GM12872 (cell line): Measurements from ENCODE around the gene ZYX.

Experiments
- CTCF ChIP-seq: IDR thresholded peaks from 3 replicates; pipeline ENCODE4 v1.5.1; 2011; ENCODE audit warnings: low read depth, mild to moderate bottlenecking, low read length, moderate library complexity; ENCODE audit not compliant: insufficient read depth

Gene ZYX

GRCh38 chr7:143389316-143390103 is 8.4 kb downstream of the ZYX start:
- no peak for TF ChIP-seq CTCF

GRCh38 chr7:143390104-143390772 is 9.1 kb downstream of the ZYX start:
- TF ChIP-seq CTCF, result no peak

- no peak for TF ChIP-seq CTCF
Observed at GRCh38 chr7:143390773-143391317, 9.7 kb downstream of the ZYX start.

- no peak for TF ChIP-seq CTCF
Observed at GRCh38 chr7:143391462-143392404, 10.6 kb downstream of the ZYX start.

- TF ChIP-seq CTCF, result no peak
Observed at GRCh38 chr7:143392875-143393266, 11.7 kb downstream of the ZYX start.

- no peak for TF ChIP-seq CTCF
Observed at GRCh38 chr7:143393267-143394041, 12.3 kb downstream of the ZYX start.
